ENCODE measurements around the gene CISTR.

CISTR gene

DNA sequence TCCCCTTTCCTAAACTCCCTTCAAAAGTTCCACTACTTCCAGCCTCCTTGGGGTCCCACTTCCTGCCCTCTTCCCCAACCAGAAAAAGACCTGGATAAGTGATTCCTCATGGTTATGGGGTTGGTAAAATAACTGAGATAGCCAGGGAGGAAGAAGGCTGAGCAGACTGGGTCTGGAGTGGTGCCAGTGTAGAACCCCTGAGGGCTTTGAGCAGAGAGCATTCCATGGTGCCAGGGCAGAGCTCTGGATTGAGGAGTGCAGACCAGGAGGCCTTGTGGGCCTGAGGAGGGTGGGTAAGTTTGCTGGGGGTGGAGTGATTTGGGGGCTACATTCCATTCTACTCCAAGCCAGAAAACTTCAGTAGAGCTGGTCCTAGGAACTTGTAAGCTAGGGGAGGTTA is 9.5 kb upstream of the CISTR start:
- TF ChIP-seq, protein P1, sequence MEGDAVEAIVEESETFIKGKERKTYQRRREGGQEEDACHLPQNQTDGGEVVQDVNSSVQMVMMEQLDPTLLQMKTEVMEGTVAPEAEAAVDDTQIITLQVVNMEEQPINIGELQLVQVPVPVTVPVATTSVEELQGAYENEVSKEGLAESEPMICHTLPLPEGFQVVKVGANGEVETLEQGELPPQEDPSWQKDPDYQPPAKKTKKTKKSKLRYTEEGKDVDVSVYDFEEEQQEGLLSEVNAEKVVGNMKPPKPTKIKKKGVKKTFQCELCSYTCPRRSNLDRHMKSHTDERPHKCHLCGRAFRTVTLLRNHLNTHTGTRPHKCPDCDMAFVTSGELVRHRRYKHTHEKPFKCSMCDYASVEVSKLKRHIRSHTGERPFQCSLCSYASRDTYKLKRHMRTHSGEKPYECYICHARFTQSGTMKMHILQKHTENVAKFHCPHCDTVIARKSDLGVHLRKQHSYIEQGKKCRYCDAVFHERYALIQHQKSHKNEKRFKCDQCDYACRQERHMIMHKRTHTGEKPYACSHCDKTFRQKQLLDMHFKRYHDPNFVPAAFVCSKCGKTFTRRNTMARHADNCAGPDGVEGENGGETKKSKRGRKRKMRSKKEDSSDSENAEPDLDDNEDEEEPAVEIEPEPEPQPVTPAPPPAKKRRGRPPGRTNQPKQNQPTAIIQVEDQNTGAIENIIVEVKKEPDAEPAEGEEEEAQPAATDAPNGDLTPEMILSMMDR (IDR thresholded peaks at IDR 0.05): no peak
- no peak for TF ChIP-seq ZFX (IDR thresholded peaks at IDR 0.05; ENCODE audit: borderline replicate concordance)
- H3K27ac ChIP-seq: no peak overlapping the region

DNA sequence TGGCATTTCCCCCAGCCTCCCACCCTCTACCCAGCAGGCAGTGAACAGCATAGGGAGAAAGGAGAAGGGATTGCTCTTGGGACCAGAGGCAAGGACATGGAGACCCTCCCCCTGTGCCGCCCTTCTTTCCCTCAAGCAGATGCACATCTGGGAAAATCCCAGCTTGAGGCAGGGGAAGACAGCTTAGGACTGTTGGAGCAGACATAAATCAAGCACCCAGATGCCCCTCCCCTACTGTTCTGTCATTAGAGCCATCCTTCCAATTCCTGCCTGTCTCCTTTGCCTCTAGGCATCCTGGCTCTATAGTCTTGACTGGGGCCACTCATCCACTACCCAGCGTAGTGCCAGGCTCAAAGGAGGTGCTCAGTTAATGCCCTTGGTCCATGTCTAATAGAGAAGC is 7.5 kb upstream of the CISTR start:
- H3K27ac ChIP-seq: no peak overlapping the region
- TF ChIP-seq, protein P1 (IDR thresholded peaks at IDR 0.05): no peak
- TF ChIP-seq ZFX (IDR thresholded peaks at IDR 0.05; ENCODE audit: borderline replicate concordance): no peak

DNA sequence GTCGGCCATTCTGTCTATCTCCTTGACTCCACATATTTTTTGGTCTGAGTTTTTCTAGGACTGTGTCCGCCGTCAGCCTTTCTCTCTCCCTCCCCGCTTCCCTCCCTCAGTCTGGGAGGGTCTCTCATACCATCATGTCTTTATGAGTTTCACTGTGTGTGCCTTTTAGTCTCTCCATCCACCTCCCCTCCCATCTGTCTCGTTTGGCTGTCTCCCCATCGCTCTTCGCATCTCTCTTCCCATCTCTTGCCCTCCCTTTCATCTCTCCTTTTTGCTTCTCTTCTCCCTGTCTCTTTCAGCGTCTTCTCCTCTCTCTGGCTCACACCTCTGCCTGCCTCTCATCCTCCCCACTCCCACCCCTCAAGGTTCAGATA is 6.9 kb upstream of the CISTR start:
- H3K27ac ChIP-seq: no peak overlapping the region
- TF ChIP-seq, protein P1 (IDR thresholded peaks at IDR 0.05): no peak
- TF ChIP-seq ZFX (IDR thresholded peaks at IDR 0.05; ENCODE audit: borderline replicate concordance): no peak

DNA sequence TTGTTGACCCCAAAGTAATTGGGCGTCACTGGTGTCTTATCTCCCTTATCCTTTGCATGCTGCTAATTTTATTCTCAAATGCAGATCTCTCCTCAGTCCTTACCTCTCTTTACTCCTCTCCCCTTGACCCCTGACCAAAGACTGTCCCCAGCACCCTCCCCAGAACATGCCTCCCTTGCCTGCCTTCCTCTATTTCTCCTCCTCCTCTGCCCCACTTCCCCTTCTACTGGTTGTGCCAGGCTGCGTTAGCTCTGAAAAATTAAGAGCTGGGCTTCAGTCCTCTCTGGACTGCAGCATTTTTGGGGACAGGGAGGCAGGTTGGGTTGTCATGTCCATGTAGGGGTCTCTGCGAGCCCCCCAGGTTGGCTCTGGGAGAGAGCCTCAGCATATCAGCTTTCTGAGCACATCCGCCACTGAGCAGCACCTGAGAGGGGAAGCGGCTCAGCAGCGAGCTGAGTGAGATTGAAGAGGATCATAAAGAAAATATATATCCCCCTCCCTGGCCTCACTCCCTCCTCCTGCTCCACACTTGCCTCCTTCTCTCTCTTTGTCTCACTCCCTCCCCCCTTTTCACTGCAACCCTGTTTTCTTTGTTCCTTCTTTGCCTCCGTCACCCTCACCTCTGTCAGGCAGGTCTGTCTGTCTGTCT is 6.4 kb upstream of the CISTR start:
- TF ChIP-seq, protein P1 (IDR thresholded peaks at IDR 0.05): no peak
- no peak for TF ChIP-seq ZFX (IDR thresholded peaks at IDR 0.05; ENCODE audit: borderline replicate concordance)
- H3K27ac ChIP-seq: no peak overlapping the region

DNA sequence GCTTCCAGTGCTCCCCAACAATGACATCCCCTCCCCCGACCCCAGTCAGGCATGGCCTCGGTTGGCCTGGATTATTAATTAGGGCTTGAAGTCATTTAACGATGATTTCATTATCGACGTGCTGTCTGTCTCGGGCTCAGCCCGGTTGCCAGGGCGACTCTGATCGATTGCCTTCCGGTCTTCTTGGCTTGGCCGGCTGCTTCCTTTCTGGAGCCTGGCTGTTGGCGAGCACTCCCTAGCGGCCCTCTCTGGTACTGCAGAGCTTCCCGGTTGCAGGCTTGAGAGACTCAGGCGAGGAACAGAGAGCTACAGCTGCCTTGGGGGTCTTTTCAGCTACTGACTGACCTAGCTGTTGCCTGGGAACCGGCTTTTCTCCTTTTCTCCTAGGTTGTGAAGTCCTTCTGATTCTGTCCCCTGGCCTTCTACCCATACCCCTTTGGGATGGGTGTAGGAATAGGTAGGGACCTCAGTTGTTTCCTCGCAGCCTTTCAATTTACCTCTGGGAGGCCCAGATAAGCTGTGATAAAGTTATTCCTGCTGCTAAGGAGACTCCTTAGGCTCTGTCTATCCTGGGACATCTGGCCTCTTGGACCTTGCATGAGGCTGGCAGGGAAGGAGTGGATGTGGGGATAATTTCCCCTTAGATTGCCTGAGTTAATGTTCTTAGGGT is 5.5 kb upstream of the CISTR start:
- H3K27ac ChIP-seq: no peak overlapping the region
- TF ChIP-seq ZFX (IDR thresholded peaks at IDR 0.05; ENCODE audit: borderline replicate concordance): no peak
- TF ChIP-seq, protein P1 (IDR thresholded peaks at IDR 0.05): peak; percentile 99

DNA sequence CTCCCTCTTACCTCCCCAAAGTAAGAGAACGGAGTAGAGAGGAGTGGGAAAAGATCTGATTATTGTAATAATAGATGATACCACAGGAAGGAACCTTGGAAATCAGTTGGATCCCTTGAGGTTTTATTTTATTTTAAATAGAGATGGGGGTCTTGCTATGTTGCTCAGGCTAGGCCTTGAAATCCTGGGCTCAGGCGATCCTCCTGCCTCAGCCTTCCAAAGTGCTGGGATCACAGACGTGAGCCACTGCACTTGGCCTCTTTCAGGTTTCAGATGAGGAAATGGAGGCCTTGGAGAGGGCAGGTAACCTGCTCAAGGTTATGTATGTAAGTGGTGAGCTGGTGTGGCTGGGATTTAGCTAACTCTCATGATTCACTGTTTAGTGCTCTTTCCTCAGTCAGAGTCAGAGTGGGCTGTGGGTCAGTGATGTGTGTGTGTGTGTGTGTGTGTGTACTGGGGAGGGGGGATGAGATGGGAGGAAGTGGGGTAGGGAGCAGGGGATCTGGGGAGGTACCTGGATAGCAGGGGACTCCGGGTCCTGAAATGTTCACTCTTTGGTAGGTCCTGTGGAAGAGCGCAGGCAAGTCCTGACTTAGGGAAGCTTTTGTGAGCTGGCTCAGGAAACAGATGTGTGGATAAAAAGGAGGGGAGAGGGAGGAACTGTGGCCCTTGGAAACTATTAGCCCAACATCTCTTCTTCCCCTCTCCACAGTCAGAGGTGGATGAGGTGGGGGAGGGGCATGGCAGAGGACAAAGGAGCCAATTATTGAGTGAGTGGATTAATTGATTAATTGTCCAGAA is 4.7 kb upstream of the CISTR start:
- no peak overlapping the region for H3K27ac ChIP-seq
- TF ChIP-seq ZFX (IDR thresholded peaks at IDR 0.05; ENCODE audit: borderline replicate concordance): no peak
- TF ChIP-seq, protein P1 (IDR thresholded peaks at IDR 0.05): no peak

DNA sequence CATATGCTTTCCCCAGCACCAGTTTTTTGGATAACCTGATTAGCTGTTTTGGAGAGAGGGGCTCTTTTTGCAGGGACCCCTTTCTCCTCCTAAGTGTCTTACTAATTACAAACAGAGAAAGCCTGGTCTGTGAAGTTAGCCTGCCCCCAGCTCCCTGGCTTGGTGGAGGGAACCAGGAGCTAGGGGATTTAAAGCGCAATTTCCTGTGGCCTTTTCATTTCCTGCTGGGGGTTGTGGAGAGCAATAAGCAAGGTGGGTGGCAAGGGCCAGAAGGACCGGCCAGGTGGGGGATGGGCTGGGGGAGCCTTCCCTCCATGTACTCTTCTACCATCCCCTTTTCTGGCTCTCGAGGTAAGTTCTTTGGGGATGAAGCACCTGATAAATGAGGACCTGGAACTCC is 4.1 kb upstream of the CISTR start:
- TF ChIP-seq, protein P1 (IDR thresholded peaks at IDR 0.05): peak; percentile 3
- no peak for TF ChIP-seq ZFX (IDR thresholded peaks at IDR 0.05; ENCODE audit: borderline replicate concordance)
- H3K27ac ChIP-seq: peak overlapping the region; percentile 74
